ENCODE measurements around the gene RNF114. TPM values are rescaled to one million over a fixed set of nuclear protein-coding genes. Genes with fewer than 3 reads are reported as not detected.
A peak's percentile ranks its signal among the peaks of the same experiment; 100 is the strongest.
"Not testable (repeated sequence)": the region's sequence is repeated elsewhere in the genome, so short reads cannot be mapped to it uniquely, and the experiment has no call there.

The RNF114 gene
- total RNA-seq, 2 donors from 2014 or later: 75.7 to 84.1 TPM

DNA sequence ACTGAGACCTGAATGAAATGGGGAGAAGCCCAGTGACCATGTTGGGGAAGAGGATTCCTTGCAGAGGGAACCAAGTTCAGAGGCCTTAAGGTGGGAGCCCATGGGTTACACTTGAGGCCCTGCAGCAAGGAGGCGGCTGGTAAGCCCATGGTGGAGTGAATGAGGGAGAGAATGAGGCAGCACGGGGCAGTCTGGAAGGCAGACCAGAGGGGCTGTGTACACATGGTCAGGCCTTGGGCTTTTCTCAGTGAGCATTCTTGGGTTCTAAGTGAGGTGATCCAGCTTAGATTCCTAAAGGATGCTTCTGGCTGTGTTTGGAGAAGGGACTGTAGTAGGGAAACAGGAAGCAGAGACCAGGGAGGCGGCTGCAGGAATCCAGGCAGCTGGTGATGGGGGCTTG is 19.0 kb downstream of the RNF114 start:
- intact Hi-C loops (cut with DNase I, micrococcal nuclease): no loop called here
- ATAC-seq (peak; percentile 9), DNase-seq (no peak)

DNA sequence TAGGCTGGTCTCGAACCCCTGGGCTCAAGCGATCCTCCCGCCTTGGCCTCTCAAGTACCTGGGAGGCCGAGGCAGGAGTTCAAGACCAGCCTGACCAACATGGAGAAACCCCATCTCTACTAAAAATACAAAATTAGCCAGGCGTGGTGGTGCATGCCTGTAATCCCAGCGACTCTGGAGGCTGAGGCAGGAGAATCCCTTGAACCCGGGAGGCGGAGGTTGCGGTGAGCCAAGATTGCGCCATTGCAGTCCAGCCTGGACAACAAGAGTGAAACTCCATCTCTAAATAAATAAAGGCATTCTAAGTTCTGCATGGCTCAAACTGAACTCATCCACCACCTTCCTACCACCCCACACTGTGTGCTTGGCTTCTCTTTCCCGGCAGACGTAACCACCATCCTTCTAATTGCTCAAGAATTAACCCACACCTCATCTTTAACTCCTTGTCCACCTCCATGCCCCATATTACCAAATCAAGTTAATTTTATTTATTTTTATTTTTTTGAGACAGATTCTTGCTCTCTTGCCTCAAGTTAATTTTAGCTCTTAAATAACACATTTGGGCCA is 19.7 kb downstream of the RNF114 start:
- intact Hi-C loops (cut with DNase I, micrococcal nuclease); ATAC-seq; DNase-seq: not testable (repeated sequence)

DNA sequence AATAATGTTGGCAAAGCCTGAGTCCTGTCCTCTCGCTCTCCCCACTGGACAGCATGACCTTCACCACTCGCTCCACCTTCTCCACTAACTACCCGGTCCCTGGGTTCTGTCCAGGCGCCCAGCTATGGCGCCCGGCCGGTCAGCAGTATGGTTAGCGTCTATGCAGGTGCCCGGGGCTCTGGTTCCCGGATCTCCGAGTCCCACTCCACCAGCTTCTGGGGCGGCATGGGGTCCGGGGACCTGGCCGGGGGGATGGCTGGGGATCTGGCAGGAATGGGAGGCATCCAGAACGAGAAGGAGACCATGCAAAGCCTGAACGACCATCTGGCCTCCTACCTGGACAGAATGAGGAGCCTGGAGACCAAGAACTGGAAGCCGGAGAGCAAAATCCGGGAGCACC is 20.5 kb downstream of the RNF114 start:
- peak; percentile 13 for ATAC-seq
- DNase-seq: no peak
- intact Hi-C loops (cut with DNase I, micrococcal nuclease): no loop called here

DNA sequence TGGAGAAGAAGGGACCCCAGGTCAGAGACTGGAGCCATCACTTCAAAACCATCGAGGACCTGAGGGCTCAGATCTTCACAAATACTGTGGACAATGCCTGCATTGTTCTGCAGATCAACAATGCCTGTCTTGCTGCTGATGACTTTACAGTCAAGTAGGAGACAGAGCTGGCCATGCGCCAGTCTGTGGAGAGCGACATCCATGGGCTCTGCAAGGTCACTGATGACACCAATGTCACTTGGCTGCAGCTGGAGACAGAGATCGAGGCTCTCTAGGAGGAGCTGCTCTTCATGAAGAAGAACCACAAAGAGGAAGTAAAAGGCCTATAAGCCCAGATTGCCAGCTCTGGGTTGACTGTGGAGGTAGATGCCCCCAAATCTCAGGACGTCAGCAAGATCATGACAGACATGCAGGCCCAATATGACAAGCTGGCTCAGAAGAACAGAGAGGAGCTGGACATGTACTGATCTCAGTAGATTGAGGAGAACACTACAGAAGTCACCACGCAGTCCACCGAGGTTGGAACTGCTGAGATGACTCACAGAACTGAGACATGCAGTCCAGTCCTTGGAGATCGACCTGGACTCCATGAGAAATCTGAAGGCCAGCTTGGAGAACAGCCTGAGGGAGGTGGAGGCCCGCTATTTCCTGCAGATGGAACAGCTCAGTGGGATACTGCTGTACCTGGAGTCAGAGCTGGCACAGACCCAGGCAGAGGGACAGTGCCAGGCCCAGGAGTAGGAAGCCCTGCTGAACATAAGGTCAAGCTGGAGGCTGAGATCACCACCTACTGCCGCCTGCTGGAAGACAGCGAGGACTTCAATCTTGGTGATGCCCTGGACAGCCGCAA is 21.1 kb downstream of the RNF114 start:
- DNase-seq; ATAC-seq; intact Hi-C loops (cut with DNase I, micrococcal nuclease): not testable (repeated sequence)

DNA sequence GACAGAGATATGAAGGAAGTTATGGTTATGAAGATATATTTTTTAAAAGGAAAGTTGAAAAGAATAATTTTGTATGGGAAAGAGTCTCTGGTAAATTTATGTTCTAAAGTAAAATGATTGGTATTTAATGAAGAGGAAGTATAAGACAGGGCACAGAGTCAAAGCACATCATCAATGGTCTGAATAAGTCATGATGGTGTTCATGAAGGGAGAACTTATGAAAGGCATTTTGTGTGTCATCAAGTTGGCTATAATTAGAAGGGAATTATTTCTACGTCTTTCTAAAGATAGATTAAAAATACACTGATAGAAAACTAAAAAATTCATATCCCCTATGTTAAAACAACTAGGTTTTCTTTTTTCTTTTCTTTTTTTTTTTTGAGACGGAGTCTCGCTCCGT is 25.2 kb downstream of the RNF114 start:
- ATAC-seq (no peak), DNase-seq (no peak)
- intact Hi-C loops (cut with DNase I, micrococcal nuclease): no loop called here

DNA sequence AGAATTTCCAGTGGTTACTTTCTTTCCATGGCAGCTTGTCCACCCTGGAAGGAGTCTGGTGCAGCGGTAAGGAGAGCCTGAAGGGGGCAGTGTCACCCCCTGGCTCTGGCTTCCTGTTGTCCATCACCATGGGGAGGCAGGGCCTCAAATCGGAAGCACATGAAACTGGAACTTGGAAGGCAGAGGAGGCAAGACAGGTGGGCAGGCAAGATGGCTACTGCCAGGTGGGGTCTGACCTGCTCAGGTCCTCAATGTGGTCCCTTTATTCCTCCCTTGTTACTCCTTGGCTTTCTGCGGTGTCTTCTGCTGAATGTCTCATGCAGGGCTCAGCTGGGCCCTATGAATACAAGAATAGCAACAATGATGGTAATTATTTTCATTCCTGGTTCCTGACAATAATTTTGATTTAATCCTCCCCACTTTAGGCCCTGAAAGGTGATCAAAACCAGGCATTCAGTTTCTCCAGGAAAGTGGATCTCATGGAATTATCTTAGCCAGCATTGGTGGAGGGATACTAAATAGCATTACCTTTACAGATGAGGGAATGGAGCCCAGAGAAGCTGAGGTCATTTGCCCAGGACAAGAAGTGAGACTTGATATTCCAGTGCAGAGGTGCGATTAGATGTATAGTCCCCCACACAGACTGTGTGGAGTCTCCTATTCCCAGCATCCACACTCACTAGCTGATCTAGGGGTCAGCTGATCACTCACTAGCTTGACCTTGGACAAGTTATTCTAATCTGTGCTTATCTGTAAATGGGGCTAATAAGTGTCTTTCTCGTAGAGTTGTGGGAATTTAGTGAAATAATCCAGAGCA is 29.0 kb downstream of the RNF114 start:
- intact Hi-C loops (cut with DNase I, micrococcal nuclease): no loop called here
- ATAC-seq: peak; percentile 42
- peak in 1 of 2 donors; percentile 32 for DNase-seq

DNA sequence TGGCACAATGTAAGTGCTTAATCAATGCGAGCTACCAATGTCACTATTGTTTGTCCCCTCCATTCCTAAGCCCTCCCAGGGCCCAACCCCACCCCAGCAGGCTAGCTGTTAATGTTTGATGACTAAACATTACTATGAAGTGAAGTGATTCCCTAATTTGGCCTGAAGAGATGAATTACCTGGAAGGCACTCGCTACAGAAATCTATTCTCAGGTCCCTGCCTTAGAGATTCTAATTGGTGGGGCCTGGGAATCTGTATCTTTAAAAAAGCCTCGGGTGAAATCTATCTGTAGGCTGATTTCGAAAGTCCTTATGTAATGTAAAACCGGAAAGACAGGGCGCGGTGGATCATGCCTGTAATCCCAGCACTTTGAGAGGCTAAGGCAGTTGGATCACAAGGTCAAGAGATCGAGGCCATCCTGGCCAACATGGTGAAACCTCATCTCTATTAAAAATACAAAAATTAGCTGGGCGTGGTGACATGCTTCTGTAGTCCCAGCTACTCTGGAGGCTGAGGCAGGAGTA is 29.6 kb downstream of the RNF114 start:
- intact Hi-C loops (cut with DNase I, micrococcal nuclease): no loop called here
- ATAC-seq: no peak
- no peak for DNase-seq

DNA sequence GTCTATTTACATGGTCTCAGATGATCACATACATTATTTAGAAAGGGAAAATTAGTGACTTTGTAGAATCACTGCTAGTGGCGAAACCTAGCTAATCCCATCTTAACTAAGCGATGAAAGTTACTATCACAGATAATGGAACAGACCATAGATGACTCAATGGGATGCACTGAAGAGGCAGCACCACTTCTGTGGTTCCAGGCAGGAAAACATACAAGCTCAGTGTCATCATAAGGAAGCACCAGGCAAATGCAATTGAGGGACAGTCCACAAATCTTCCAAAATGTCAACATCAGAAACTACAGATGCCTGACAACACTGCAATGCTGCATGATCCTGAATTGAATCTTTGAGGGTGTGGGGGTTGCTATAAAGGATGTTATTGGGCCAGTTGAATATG is 30.7 kb downstream of the RNF114 start:
- no peak for DNase-seq
- intact Hi-C loops (cut with DNase I, micrococcal nuclease): no loop called here
- ATAC-seq: no peak

DNA sequence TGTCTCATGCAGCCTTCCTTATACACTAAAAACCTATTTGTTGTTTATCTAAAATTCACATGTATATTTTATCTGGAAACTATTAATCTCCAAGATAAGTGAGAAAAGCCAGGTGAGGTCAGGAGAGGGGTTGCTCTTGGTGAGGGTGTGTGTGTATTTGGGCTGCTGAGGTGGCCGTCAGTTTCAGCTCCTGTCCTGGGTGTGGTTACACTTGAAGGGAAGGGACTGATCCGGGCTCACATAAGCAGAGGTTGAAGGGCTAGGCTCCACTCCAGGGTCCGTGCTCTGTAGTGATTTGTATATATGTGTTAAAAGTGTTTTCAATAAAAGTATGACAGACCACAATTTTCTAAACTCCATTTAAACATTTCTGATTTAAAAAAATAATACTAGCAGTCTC is 33.0 kb downstream of the RNF114 start:
- peak; percentile 68 for ATAC-seq
- DNase-seq: no peak

DNA sequence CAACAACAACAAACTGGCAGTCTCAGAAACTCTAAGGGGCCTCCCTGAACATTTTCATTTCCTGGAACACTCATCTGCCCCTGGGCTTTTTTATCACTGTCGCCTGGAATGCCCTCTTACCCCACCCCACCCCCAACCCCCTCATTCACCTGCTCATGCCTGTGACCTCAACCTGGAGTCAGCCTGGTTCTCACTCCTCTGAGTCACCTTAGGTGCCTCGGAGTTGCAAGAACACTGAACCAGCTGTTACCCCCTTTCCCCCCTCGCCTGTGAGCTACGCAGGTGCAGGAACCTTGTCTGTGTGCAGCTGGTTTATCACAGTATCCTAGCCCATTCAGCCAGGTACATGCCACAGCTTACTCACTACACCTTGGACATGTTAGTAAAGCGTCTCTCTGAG is 33.7 kb downstream of the RNF114 start:
- intact Hi-C loops (cut with DNase I, micrococcal nuclease): no loop called here
- DNase-seq (no peak), ATAC-seq (peak; percentile 50)

More for the DNA sequence above, 33.0 kb downstream of the RNF114 start:
- intact Hi-C loops (cut with DNase I, micrococcal nuclease): no loop called here

DNA sequence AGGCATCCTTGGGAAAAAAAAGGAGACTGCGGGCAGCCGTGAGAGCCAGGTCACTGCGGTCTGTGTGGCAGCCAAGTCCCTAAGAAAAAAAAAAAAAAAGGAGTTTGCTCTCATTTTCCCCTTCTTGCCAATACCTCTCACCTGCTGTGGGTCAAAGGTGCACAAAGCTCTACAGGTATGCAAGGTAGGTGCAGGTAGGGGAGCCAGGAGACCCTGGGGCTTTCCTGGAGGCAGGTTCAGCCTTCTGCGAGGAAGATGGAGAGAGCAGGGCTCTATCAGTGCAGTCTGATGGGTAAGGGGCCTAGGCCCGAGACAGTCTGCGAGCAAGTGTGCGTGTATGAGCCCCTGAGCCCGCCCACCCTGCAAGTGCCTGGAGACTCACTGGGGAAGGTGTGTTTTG is 34.3 kb downstream of the RNF114 start:
- DNase-seq (no peak), ATAC-seq (no peak)
- intact Hi-C loops (cut with DNase I, micrococcal nuclease): no loop called here

DNA sequence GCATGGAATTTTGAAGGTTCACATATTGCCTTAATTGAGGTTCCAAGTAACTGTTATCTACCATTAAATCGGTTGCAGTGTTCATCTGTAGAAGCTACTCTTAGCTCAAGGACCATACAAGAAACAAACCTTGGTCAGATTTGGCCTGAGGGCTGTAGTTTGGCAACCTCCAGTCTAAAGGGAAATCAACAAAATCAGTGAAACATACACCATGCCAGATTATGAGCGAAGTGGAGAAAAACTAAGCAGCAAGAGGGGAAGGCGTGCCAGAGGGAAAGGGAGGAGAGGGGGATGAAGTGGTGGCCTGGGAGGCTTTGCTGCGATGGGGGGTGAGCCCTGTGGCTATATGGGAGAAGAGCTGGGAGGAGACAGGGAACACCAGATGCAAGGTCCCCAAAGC is 37.8 kb downstream of the RNF114 start:
- intact Hi-C loops (cut with DNase I, micrococcal nuclease): no loop called here
- no peak for DNase-seq
- no peak for ATAC-seq

DNA sequence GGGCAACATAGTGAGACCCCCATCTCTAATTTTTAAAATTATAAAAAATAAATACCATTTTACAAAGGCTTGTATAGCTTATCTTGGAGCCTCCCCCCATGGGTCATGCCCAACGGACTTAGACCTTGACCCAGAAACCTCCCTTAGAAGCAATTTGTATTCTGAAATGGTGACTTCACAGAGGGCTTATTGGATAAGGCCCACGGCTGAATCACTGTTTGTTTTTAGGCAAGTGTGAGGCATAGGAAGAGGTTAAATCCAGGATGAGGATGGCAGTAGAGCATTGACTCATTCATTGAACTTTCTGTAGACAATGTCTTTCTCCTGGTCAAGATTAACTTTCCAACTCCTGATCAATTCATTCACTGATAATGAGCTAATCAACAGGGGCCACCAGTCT is 40.3 kb downstream of the RNF114 start:
- intact Hi-C loops (cut with DNase I, micrococcal nuclease): loop anchor here (5.0 kb wide), 2 partner anchors 96 to 111 kb away; no protein-coding TSS in a partner anchor
- DNase-seq: no peak
- peak; percentile 24 for ATAC-seq

DNA sequence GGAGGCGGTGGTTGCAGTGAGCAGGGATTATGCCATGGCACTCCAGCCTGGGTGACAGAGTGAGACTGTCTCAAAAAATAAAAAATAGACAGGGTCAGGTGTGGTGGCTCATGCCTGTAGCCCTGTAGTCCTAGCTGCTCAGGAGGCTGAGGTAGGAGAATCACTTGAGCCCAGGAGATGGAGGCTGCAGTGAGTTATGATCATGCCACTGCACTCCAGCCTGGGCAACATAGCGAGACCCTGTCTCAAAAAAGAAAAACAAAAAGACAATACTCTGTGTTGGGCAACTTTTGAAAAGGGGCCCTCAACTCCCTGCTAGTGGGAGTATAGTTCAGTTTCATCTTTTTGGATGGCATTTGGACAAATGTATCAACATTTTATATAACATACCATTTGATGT is 41.5 kb downstream of the RNF114 start:
- DNase-seq, ATAC-seq: not testable (repeated sequence)
- intact Hi-C loops (cut with DNase I, micrococcal nuclease): loop anchor here (5.0 kb wide), 2 partner anchors 95 to 110 kb away; no protein-coding TSS in a partner anchor

DNA sequence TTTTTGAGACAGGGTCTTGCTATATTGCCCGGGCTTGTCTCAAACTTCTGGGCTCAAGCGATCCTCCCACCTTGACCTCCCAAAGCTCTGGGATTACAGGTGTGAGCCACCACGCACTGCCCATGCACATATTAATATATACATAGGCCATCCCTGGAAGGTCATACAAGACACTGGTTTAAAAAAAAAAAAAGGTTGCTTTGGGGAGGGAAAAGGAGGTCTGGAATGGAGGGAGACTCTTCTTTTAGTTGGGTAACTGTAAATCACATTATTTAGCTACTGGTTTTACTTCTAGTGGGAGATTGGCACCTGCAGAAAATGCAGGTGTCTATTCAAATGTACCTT is 42.5 kb downstream of the RNF114 start:
- intact Hi-C loops (cut with DNase I, micrococcal nuclease): loop anchor here (5.0 kb wide), 2 partner anchors 94 to 109 kb away; no protein-coding TSS in a partner anchor
- DNase-seq (no peak), ATAC-seq (no peak)

DNA sequence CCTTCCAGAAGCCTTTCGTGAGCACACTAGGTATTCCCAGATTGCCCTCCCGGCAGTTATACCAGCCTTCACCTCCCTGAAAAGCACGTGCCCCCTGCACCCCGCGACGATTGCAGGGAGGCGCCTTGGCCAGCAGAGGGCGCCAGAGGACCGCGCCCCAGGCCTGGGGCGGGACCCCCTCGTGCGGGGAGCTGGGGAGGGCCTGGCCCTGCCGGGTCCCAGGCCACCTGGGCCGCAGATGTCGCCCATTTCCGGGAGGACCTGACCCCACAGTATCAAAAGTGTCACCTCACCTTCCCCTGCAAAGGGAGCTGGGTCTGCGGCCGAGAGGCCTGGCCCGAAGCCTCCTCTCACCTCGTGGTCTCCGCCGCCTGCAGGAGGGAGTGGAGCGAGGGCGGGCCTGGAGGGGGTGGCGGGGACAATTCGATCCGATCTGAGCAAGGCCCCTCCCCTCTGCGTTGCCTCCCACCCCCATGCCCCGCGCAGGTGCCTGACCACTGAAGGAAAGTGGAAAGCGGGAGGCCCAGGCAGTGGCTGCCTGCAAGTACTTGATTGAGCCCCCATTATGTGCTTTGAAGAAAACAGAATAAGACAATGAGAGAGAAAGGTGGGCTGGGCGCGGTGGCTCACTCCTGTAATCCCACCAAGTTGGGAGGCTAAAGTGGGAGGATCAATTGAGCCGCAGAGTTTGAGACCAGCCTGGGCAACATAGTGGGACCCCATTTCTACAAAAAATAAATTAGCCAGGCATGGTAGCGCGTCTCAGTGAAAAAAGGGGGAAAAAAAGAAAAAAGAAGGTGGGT is 43.0 kb downstream of the RNF114 start:
- ATAC-seq (peak; percentile 29), DNase-seq (peak in 1 of 2 donors; percentile 37)
- intact Hi-C loops (cut with DNase I, micrococcal nuclease): loop anchor here (5.0 kb wide), 2 partner anchors 93 to 108 kb away; no protein-coding TSS in a partner anchor

DNA sequence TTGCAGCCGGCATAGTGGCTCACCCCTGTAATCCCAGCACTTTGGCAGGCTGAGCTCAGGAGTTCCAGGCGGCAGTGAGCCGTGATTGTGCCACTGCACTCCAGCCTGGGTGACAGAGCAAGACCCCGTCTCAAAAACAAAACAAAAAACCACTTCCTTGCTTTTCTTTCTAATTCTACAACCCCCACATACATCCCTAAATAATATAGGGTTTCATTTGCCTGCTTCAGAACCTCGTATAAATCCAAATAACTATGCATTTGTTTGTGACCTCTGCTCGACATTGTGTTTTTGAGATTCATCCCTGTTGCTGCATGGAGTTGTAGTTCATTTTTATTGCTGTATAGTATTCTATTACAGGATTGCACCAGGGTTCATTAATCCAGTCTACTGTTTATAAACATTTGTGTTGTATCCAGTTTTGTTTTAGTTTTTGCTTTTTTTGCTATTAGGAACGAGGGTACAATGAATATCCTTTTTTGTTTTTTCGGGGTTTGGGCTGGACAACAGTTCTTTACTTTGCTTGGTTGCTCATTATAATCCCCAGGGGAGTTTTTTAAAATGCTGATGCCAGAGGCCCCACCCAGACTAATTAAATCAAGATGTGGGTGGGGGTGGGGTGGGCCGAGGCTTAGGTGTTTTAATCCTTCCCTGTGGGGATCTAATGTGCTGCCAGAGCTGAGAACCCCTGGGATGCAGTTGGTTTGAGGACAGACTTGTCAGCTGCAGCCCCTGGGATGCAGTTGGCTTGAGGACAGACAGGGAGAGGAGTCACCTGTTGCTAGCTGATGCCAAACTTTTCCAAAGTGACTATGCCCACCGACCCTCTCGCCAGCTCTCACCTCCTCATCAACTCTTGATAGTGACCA is 44.2 kb downstream of the RNF114 start:
- intact Hi-C loops (cut with DNase I, micrococcal nuclease): no loop called here
- ATAC-seq: no peak
- no peak for DNase-seq

Data from left colon (tissue), 2 donors.